Fibroblast of mammary gland (primary cell): ENCODE measurements around the gene ARHGAP4.

Source experiments
- DNase-seq: peaks from one replicate; pipeline ENCODE4 v3.0.0-alpha.2; 2010; ENCODE audit warnings: low read depth
- H3K4me3 ChIP-seq: 2 replicates; pipeline ENCODE4 v1.5.1; 2011; ENCODE audit warnings: low read depth, mild to moderate bottlenecking, low read length, moderate library complexity; ENCODE audit not compliant: control insufficient read depth
- CTCF ChIP-seq: conservative IDR thresholded peaks from 2 replicates; pipeline ENCODE4 v1.5.1; 2011; ENCODE audit warnings: low read depth, low read length, inconsistent platforms; ENCODE audit not compliant: control insufficient read depth, insufficient read depth

The ARHGAP4 gene

GRCh38 chrX:153931748-153932147 lies 5.7 kb upstream of the ARHGAP4 start:
- no peak for TF ChIP-seq CTCF
- no peak for DNase-seq

GRCh38 chrX:153931151-153931550 lies 5.1 kb upstream of the ARHGAP4 start:
- H3K4me3 ChIP-seq = no peak overlapping the region
- TF ChIP-seq CTCF = no peak
- no peak for DNase-seq

More at GRCh38 chrX:153931748-153932147, 5.7 kb upstream of the ARHGAP4 start:
- no peak overlapping the region for H3K4me3 ChIP-seq

- no peak for TF ChIP-seq CTCF
- no peak overlapping the region for H3K4me3 ChIP-seq
- DNase-seq = no peak
Measured at GRCh38 chrX:153930011-153930910, 4.2 kb upstream of the ARHGAP4 start.

GRCh38 chrX:153929576-153929975 lies 3.5 kb upstream of the ARHGAP4 start:
- no peak overlapping the region for H3K4me3 ChIP-seq
- TF ChIP-seq CTCF = no peak
- no peak for DNase-seq

GRCh38 chrX:153928846-153929245 lies 2.8 kb upstream of the ARHGAP4 start:
- DNase-seq = no peak
- no peak overlapping the region for H3K4me3 ChIP-seq
- TF ChIP-seq CTCF = no peak

GRCh38 chrX:153927922-153928760 lies 2.1 kb upstream of the ARHGAP4 start:
- peak overlapping the region; percentile 46 for H3K4me3 ChIP-seq
- TF ChIP-seq CTCF = peak; percentile 11
- DNase-seq = peak; percentile 98
